Measurements from ENCODE around the gene ABCB1.
"Not testable (repeated sequence)": the region's sequence is repeated elsewhere in the genome, so short reads cannot be mapped to it uniquely, and the experiment has no call there.

ABCB1 gene

DNA sequence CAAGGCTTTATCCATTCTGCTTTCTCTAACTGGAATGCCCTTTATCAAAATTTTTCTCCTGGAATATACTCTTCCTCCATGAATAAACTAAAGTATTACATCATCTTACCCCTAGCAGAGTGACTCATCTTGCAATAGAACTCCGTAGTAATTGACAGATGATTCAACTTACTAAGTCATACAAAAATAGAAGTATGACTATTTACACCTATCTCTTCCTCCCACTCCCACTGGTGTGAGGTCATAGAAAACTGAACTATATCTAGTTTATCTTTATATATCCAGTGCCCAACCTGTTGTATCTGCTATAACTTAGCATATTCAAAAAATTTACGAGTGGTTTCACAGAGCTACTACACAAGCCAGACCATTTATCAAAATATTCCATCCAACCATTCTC is 26.1 kb downstream of the ABCB1 start:
- peak; percentile 54 for DNase-seq

DNA sequence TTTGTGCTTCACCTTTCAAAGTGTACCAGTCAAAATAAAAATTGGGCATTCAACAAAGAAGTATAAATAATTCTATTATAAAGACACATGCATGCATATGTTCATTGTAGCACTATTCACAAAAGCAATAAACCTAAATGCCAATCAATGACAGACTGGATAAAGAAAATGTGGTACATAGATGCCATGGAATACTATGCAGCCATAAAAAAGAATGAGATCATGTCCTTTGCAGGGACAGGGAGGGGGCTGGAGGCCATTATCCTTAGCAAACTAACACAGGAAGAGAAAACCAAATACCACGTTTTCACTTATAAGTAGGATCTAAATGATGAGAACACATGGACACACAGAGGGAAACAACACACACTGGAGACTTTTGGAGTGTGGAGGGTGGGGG is 28.2 kb downstream of the ABCB1 start:
- not testable (repeated sequence) for DNase-seq

DNA sequence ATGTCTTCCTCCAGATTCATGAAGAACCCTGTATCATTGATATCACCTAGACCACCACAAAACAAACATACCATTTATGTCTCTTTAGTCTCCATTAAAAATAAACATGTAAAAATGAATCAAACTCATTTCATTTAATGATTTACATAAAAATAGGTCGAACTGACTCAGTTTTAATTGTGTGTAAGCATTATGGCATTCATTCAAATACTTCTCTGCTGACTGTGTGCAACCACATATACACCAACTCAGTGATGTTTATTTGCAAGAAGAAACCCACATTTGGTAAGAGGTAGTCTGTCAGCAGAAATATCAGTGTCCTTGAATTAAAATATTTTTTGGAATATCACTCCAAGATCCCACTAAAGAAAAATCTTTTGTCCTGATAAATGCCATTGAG is 30.5 kb downstream of the ABCB1 start:
- peak; percentile 62 for DNase-seq

DNA sequence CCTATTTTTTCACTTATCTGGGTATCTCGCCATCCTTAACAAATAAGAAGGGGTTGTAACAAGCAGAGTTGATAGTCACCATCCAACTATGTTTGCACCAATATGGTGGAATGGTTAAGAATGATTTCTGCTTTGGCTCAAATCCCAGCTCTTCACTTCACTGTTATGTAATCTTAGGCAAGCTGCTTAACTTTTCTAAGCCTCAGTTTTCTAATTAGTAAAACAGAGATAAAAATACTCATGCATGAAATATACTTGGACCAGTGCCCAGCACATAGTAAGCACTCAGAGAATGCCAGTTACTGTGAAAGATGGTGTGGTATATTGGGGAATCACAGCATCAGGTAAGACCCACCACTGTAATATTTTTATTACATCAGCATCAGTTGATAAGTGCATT is 33.6 kb downstream of the ABCB1 start:
- no peak for DNase-seq

DNA sequence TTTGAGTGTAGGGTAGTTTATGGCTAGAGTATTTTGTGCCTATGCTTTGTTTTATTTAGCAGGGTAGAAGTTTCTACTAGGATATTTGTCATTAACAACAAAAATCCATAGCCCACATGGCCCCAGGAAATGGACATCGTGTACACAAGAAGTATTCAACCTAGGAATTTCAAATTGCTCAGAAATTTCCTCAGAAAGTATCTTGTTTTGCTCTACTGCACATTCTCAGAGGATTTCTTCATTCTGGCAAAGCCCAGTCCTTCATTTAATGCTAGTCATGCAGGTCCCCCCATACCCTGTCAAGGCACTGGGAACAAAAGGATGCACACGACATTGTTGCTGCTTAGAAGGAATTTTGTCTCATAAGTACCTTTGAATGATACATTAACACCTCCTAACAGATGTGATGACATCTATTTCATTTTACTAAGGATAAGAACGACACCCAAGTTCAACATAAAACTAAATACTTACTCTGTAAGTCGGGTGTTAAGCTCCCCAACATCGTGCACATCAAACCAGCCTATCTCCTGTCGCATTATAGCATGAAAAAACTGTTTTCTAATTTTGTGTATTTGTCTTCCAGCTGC is 34.3 kb downstream of the ABCB1 start:
- no peak for DNase-seq

DNA sequence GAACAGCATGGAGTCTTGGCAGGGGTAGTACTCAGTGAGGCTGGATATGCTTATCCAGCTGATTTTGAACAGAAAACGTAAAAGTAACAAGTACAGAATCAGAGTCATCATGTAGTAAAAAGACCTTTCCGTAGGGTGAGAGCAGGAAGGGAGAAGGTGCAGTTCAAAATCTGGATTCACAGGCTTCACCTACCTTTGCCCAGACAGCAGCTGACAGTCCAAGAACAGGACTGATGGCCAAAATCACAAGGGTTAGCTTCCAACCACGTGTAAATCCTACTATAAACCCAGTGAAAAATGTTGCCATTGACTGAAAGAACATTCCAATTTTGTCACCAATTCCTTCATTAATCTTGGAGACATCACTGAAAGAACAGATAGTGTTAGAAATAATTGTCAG is 34.8 kb downstream of the ABCB1 start:
- no peak for DNase-seq

DNA sequence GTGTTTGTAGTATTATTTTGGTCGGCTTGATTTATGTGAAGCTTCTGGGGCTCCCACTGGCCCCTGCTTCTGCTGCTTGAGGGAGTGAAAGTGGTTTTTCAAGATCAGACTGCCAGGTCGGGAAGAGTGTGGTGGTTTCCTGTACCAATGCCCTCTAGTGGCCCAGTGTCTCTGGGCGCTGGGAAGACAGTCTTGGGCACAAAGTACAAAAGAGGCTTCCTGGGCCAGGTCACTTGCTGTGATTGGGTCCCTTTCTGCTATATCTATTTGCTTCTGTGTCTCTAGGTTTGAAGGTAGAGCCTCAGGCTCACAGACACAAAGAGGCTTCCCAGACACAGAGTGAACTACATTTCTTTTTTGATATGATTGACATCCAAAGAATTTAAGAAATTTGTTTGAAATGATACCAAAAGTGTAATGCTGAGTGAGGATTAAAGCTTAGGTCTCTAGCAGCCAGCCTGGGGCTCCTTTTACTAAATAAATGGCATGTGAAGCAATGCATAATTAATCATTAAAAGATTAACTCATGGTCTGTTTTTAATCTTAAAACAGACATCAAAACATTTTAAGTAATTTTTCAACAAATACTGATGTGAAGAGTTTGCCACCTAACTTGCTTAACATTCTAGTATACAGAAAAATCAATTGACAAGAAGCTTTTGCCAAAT is 36.3 kb downstream of the ABCB1 start:
- DNase-seq, result no peak

DNA sequence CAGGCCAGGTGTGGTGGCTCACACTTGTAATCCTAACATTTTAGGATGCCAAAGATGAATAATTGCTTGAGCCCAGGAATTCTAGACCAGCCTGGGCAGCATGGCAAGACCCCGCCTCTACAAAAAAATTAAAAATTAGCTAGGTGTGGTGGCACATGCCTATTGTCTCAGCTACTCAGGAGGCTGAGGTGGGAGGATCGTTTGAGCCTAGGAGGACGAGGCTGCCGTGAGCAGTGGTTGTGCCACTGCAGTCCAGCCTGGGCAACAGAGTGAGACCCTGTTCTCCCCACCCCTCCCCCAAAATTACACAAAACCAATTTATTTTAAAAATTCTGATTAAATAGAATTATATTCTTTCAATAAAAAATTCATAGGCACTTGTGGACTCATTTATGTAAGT is 39.0 kb downstream of the ABCB1 start:
- no peak for DNase-seq

DNA sequence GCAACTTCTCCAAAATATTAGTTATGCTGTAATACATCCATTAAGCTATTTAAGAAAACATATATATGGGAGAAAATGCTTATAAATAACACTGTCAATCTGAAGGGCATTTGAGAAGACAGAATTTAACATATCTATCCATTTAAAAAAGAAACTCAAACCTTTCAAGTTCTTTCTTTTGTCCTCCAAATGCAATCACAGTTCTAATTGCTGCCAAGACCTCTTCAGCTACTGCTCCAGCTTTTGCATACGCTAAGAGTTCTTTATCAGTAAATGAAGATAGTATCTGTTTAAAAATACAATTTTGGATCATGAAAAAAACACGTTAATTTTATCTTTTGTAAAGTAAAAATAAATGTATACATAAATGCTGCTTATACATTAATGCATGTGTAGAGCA is 39.6 kb downstream of the ABCB1 start:
- no peak for DNase-seq

DNA sequence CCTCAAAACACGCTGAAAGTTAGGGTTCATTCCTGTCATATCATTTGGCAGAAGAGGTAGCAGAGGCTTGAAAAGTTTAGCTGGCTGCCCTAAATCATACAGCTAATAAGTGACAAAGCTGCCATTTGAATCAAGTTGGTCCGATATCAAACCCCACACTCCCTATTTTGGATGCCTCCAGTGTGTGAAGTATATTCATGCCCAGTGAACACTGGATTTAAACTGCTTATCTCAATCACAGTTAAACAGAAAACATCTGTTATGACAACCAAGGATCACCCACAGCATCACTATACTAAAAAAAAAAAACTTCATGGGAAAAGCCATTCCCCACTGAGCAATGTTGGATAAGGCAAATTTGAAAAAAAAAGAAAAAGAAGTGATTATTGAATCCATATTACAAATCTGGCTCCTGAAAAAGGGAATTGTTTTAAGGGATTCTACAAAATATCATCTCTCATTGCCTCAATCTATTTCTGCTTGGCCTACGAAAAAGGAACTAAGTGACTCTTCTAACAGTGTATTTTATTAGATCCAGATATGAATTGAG is 48.3 kb downstream of the ABCB1 start:
- DNase-seq, result no peak

DNA sequence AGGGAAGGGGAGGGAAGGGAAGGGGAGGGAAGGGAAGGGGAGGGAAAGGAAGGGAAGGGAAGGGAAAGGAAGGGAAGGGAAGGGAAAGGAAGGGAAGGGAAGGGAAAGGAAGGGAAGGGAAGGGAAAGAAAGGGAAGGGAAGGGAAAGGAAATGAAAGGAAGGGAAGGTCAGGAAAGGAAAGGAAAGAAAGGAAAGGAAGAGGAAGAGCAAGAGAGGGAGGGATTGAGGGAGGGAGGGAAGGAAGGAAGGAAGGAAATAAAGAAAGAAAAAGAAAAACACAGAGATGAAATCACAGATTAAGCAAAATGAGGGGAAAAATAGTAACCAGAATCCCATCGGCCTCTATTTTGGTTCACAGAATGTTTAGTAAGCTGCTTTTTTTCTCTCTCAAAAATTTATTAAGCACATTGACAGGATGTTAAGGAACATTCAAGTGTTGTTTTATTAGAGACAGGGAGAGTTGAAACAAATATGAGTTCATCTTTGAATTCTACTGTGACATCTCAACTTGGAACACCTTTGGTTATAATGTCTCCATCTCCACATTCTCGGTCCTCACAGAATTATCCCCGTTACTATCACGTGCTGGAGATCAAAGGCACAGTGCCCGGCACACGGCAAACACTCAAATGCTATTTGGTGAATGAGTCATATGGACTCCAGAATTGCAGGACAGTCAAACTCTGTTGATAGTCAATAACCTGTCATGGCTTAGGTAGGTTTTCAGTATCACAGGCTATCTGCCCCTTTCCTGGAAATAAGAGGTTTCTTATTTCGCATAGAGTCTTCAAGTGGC is 52.4 kb downstream of the ABCB1 start:
- DNase-seq, result no peak

DNA sequence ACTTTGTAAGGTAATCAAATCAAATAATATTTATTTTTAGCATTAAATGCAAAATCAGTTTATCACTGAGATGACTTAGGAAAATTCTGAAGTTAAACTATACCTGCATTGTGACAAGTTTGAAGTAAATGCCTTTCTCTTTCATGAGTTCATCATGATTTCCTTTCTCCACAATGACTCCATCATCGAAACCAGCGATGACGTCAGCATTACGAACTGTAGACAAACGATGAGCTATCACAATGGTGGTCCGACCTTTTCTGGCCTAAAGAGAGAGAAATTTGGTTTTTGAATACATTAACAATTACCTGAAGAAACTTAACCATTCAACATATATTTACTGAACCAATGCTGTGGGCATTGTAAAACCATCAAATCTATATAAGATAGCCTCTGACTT is 54.9 kb downstream of the ABCB1 start:
- DNase-seq, result no peak

DNA sequence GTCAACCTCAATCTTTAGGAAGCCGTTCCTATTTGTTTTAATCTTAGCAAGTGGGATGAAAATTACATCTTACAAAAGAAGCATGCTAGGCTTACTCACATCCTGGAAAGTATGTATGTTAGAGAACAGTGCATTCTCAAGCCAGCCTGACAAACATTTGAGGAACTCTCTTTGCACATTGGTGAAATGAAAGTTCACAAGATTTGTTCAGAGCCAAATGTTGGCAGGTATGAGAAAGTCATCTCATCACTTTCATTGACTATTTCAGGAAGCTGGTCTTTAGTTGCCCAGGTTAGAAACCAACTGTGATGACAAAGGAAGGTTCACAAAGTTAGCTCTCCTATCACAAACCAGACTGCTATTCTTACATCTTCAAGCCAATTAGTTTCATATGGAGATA is 57.1 kb downstream of the ABCB1 start:
- DNase-seq, result no peak

DNA sequence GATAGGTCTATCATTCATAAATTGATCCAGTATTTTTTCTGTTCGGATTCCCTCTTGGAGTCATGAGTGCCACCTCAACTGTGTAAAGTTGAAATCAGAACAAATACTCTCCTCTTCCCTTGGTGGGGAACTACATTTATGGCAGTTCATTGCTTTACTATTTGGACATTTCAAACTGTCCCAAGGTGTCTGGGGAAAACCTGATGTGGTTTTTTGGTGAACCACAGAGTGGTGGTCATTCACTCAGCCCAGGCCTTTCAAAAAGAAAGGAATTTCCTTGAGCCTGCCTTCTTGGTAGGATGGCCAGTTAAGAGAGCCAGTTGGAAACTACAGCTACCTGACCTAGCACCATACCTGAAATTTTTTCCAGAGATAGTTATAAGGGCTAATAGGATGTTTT is 59.0 kb downstream of the ABCB1 start:
- DNase-seq, result no peak

DNA sequence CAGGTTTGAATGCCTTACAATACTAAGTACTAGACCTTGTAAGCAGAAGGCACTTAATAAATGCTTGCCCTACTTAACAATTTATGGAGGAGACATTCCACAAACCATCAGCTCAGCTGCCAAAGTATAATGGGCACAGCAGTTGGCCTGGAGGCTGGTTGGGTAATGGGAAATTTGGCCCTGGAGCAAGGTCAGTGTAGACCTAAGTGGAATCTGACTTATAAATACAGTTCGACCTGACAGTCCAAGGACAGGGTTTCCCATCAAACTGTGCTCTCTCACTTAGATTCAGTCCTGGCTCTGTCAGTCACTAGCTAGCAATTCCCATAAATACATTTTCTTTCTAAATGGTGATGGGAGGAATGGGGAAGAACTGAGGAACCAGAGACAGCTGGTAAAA is 62.6 kb downstream of the ABCB1 start:
- DNase-seq, result no peak

DNA sequence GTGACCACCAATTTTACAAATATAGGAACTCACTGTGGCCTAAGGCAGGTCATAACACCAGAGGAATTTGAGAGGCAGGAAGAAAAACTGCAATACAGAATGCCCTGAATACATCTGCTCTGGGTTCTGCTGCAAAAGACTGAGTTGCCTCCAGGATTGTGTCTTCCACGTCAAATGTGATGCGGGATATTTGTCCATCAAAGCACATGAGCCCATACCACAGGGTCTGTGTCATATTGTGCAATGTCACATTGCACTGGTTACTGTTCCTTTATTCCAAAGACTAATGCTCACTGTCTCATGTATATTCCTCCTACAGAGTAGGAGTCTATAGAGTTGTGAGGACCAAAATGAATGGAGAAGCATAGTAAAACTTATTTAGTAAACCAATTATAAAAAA is 66.6 kb downstream of the ABCB1 start:
- DNase-seq, result no peak

DNA sequence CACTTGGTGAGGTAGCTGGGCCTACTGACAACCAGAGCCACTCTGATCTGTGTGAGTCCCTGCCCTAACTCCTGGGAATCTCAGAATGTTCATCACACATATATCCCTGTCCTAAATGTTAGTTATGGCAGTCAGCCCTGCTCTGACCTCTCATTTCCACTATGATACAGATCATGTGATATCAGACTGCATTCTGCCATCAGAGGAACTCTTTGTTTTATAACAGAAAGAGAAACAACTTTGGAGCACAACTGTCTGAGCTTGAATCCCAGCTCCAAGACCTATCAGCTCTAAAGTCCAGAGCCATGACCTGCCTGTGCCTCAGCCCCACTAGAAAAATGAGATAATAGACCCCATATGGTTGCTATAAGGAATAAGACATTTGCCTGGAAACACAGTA is 70.6 kb downstream of the ABCB1 start:
- DNase-seq, result no peak

DNA sequence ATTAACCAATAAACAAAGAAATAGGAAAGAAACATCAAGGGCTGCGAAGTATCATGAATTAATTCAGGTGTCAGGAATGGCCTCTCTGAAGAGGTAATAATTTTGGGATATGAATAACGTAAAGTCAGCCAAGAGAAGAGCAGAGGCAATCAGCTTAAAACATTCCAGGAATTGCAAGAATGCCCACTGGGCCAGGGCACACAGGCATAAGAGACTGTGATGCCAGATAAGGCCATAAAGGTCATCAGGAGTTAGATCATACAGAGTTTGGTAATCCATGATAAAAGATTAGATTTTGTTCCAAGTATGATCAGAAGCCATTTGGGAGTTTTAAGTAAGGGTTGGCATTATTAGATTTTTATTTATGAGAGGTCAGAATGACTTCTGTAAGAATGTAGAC is 72.0 kb downstream of the ABCB1 start:
- no peak for DNase-seq

DNA sequence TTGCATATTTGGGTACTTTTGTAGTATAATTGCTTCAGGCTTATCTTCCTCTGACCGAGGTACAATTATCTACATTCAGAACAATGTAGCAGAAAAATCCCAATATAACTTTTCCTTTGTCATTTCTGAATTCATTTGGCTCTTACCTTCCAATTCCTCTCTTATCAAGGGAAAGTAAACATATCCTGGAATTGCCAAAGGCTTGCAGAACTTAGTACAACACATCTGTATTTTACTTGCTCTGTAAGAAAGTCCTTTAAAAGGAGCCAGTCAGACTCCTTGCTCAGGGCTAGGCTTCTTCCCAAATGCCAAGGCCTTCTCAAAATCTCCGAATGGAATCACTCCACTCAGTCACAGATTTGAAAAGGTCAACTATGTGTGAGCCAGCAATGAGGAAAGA is 81.9 kb downstream of the ABCB1 start:
- DNase-seq, result no peak

DNA sequence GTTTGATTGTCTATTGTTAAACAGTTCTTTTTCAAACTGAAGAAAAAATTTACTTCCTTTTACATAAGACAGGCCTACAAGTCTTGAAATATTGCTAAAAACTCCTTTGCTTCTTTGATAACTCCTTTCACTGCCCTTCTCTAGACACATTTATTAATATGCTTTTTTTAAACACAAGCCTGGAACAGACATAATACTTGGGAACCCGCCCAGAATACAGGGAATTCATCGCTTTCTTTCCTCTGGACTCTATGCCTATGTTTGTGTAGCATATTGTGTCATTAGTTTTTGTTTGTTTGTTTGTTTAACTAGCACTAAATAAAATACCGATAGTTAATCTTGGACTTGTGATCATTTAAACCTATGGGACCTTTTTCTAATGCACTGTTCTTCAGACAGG is 82.8 kb downstream of the ABCB1 start:
- no peak for DNase-seq

DNA sequence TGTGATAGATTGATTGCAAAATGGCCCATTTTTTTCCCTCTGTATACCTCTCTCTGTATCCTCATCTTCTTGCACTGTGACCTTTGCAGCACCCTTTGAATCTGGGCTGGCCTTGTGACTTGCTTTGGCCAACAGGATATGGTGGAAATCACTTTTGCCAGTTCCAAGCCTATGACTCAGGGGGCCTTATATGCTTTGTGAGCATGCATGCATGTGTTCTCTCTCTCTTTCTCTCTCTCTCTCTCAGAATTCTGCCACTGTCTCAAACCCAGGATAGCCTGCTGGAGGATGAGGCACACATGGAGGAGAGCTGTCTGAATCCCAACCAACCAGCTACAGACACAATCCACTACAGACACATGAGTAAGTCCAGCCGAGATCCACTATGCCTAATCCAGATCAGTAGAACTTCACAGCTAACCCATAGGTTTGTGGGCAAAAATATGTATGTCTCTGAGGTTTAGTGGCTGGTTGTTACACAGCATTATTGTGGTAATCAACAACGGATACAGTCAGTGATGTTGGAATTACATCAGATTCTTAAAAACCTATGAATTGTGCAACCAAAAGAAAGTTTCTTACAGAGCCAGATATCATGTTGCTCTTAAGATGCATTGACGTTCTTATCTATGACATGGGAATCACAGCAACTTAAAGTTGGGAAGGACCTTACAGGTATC is 83.4 kb downstream of the ABCB1 start:
- peak; percentile 19 for DNase-seq

DNA sequence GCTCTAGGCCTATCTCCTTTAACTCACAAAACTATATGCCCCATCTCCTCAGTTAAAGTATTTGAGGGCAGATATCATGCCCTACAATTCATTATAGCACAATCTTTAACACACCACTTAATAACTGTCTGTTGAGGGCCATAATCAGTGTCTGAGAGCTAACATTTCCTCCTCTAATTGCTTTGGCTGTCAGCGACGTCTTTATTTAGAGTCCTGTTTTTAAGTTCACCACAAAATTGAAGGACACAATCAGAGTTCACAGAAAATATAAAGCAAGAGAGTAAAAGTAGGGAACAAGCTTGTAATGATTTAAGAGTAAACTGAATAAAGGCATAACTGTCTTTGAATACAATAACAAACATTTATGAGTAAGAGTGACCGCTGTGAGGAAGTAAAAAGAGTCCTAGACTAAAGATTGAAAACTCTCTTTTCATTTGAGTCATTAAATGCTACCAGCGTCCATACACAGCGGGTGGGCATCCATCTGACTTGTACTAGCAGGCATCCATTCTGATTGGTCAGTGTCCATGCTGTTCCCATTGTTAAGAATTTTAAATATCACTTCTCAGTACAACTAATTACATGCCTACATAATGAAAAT is 86.8 kb downstream of the ABCB1 start:
- DNase-seq, result no peak

DNA sequence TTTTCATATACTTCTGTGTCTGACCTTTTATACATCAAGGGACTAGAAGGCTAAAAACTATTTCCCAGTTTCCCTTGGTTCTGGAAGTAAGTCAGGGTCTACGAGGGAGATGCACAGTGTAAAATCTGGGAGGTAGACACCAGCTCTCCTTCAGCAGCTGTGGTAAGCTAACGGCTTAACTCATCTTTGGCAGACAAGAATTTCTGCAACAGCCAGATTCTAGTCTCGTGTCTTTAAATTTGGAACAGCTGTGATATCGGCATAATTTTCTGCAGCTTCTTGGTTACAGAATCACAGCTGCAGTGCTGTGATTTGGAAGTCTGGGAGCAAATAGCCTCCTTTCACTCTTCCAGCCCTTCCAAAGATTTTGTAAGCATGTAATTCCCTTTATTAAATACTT is 87.8 kb downstream of the ABCB1 start:
- peak; percentile 3 for DNase-seq
